IgD-negative memory B cell (primary cell): Measurements from ENCODE around the gene FAM25A. TPM values are rescaled to one million over a fixed set of nuclear protein-coding genes. Genes with fewer than 3 reads are reported as not detected.
"Not testable (repeated sequence)": the region's sequence is repeated elsewhere in the genome, so short reads cannot be mapped to it uniquely, and the experiment has no call there.

Source experiments
- H3K27ac Mint-ChIP-seq, 3 donors: one replicate each; pipeline ENCODE4 v1.8.0; 2020 to 2022; ENCODE audit warnings: mild to moderate bottlenecking in 3 of 3, mixed read lengths in 3 of 3, moderate library complexity in 1 of 3
- H3K27me3 Mint-ChIP-seq: one replicate; pipeline ENCODE4 v1.8.0; 2021; ENCODE audit warnings: mixed read lengths
- H3K36me3 Mint-ChIP-seq: one replicate; pipeline ENCODE4 v1.8.0; 2020; ENCODE audit warnings: mild to moderate bottlenecking, mixed read lengths
- H3K4me1 Mint-ChIP-seq, 3 donors: one replicate each; pipeline ENCODE4 v1.8.0; 2020 to 2022; ENCODE audit warnings: mixed read lengths in 3 of 3, mild to moderate bottlenecking in 1 of 3
- H3K4me3 Mint-ChIP-seq, 4 donors: one replicate each; pipeline ENCODE4 v1.8.0; 2020 to 2022; ENCODE audit warnings: mild to moderate bottlenecking in 4 of 4, mixed read lengths in 4 of 4, moderate library complexity in 3 of 4
- H3K9me3 Mint-ChIP-seq, 3 donors: one replicate each; pipeline ENCODE4 v1.8.0; 2020 to 2021; ENCODE audit warnings: mixed read lengths in 3 of 3, mild to moderate bottlenecking in 1 of 3
- polyA plus RNA-seq: library from polyadenylated mRNA; unstranded; fragments of 300-500 nt; fragmentation: Illumina TruSeq; gene quantifications from one replicate; pipeline ENCODE4 v1.2.3, GENCODE V29; 2021

Gene FAM25A
- polyA plus RNA-seq = not detected

DNA sequence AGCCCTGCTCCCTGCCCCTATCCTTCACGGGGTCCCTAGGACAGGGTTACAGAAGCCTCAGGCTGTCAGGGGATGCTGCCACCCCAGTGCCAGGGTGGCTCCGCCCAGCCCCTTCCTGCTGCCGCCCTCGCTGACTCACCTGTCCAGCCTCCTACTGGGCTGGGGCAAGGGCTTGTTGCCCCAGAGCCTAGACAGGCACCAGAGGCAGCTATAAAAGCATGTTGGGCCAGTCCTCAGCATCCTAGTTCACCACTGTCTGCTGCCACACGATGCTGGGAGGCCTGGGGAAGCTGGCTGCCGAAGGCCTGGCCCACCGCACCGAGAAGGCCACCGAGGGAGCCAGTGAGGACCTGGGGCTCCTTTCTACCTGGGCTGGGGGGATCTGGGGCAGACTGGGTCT is at the start of gene FAM25A:
TSS of gene FAM25A (plus strand) at position 239 of the 400 bp plus-strand sequence. CDS start at position 270, 31 bp downstream.
- not testable (repeated sequence) for H3K4me3 Mint-ChIP-seq, H3K4me1 Mint-ChIP-seq, H3K27me3 Mint-ChIP-seq, H3K9me3 Mint-ChIP-seq, H3K27ac Mint-ChIP-seq, H3K36me3 Mint-ChIP-seq

GRCh38 chr10:86970982-86971231 is 49.2 kb upstream of the FAM25A start:
- Mint-ChIP-seq H3K9me3 (no peaks in the 10 kb centered on the region), H3K27ac (peak overlapping the region; percentile 47 to 90 (median 90))

GRCh38 chr10:86971232-86971991 is 48.7 kb upstream of the FAM25A start:
- Mint-ChIP-seq H3K4me3 (peak overlapping the region; percentile 82 to 97 (median 88)), H3K27ac (peak overlapping the region; percentile 84 to 96 (median 95)), H3K9me3 (no peaks in the 10 kb centered on the region), H3K36me3 (no peaks in the 10 kb centered on the region), H3K27me3 (peaks cover 5% of the 10 kb centered on the region), H3K4me1 (peaks cover 3 to 14% (median 10%) of the 10 kb centered on the region in 3 donors)

More at GRCh38 chr10:86970982-86971231, 49.2 kb upstream of the FAM25A start:
- Mint-ChIP-seq H3K36me3 (no peaks in the 10 kb centered on the region), H3K27me3 (peaks cover 5% of the 10 kb centered on the region), H3K4me3 (peak overlapping the region; percentile 72 to 97 (median 88)), H3K4me1 (peaks cover 5 to 18% (median 15%) of the 10 kb centered on the region in 3 donors)

DNA sequence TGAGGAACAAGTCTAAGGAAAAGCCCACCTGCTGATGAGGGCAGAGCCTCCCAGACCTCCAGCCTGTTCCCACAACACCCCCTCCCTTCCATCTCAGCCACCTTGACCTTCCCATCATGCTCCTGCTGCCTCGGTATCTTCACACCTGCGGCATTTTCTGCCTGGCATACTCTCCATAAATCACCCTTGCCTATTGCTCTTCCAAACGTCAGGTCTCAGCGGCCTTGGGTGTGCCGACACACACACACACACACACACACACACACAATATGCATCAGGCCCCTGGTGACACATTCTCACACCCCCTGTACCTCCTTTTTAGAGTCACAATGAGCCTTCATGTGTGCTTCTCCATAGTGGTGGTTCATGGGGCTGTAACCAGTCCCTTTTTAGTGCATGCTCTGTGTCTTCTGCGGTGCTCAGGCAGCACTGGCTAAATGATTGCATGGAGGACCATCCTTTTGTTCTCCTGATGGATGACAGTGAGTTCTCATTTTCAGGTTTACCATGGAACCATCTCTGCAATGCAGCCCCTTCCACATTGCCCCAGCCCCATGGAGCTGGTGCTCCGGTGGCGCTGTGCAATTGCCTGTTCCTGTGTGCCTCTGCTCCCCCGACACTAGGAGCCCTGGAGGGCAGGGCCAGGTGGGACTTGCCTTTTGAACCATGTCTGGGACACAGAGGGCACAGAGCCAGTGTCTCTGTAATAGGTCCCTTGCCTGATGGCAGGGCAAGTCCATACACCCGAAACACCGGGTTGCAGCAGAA is 47.3 kb upstream of the FAM25A start:
- Mint-ChIP-seq H3K4me3 (peak overlapping the region in 3 of 4 donors; percentile 13 to 83 (median 25)), H3K9me3 (no peaks in the 10 kb centered on the region), H3K27me3 (peaks cover 7% of the 10 kb centered on the region)

GRCh38 chr10:86974484-86974883 is 45.6 kb upstream of the FAM25A start:
- Mint-ChIP-seq H3K4me1 (peaks cover 0 to 9% (median 5%) of the 10 kb centered on the region in 3 donors), H3K4me3 (no peak overlapping the region), H3K27ac (peak overlapping the region in 1 of 3 donors; percentile 7), H3K36me3 (no peaks in the 10 kb centered on the region), H3K9me3 (no peaks in the 10 kb centered on the region), H3K27me3 (peaks cover 2% of the 10 kb centered on the region)

More for the DNA sequence above, 47.3 kb upstream of the FAM25A start:
- Mint-ChIP-seq H3K27ac (peak overlapping the region in 2 of 3 donors; percentile 88 to 96), H3K4me1 (peaks cover 0 to 9% (median 5%) of the 10 kb centered on the region in 3 donors), H3K36me3 (no peaks in the 10 kb centered on the region)

DNA sequence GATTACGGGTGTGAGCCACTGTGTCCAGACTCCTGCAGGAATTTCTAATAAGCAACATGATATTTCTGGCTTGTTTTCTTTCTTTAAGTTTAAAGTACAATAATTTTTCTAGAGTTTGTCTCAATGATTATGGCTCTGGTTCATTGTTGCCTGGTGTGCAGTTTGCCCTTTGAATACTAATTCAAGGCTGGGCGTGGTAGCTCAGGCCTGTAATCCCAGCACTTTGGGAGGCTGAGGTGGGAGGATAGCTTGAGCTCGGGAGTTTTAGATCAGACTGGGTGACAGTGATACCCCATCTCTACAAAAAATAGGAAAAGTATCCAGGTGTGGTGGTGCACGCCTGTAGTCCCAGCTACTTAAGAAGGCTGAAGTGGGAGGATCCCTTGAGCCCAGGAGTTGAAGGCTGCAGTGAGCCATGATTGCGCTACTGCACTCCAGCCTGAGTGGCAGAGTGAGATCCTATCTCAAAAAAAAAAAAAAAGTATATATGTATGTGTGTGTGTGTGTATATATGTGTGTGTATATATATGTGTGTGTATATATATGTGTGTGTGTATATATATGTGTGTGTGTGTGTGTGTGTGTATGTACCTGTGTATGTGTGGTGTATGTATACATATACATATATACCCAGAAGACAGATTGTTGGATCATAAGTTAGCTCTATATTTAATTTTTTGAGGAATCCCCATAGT is 43.6 kb upstream of the FAM25A start:
- Mint-ChIP-seq H3K36me3 (no peaks in the 10 kb centered on the region), H3K4me1 (peaks cover 0 to 5% (median 4%) of the 10 kb centered on the region in 3 donors), H3K27ac (no peak overlapping the region), H3K27me3 (peaks cover 2% of the 10 kb centered on the region), H3K4me3 (no peak overlapping the region), H3K9me3 (peaks cover 0 to 2% (median 0%) of the 10 kb centered on the region in 3 donors)

DNA sequence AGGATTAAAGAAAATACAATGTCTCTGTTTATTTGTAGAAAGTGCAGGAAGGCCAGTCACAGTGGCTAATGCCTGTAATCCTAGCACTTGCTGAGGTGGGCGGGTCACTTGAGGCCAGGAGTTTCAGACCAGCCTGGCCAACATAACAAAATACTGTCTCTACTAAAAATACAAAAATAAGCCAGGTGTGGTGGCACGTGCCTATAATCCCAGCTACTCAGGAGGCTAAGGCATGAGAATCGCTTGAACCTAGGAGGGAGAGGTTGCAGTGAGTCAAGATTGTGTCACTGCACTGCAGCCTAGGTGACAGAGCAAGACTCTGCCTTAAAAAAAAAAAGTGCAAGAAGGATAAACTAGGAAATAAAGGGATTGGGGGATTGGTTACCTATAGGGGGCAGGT is 41.6 kb upstream of the FAM25A start:
- H3K4me1 Mint-ChIP-seq, H3K27me3 Mint-ChIP-seq, H3K36me3 Mint-ChIP-seq, H3K27ac Mint-ChIP-seq, H3K4me3 Mint-ChIP-seq, H3K9me3 Mint-ChIP-seq: not testable (repeated sequence)

- Mint-ChIP-seq H3K4me1 (no peaks in the 10 kb centered on the region), H3K27ac (no peak overlapping the region), H3K4me3 (no peak overlapping the region), H3K27me3 (peaks cover 2% of the 10 kb centered on the region), H3K9me3 (peaks cover 0 to 2% (median 0%) of the 10 kb centered on the region in 3 donors), H3K36me3 (no peaks in the 10 kb centered on the region)
Measured at GRCh38 chr10:86979296-86979818, 40.7 kb upstream of the FAM25A start.

DNA sequence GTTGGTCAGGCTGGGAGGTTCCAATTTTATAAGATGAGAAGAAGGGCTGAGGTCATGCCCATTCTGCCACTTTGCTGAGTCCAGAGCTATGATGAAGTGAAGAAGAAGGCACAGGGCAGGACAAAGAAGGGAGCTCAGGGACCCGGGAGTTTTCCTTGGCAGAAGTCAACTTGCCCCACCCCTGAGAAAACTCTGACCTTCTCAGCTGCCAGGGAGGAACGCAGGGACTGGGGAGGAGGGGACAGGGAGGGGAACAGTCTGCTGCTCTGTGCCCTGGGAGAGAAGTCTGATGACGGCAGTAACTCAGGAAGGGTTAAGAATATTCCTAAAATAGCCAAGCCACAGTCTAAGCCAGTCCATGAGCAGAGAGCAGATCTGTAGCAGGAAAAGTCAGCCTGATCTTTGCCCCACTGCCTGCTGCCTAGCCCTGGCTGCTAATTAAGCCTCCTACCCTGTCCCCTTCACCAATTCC is 40.1 kb upstream of the FAM25A start:
- Mint-ChIP-seq H3K4me3 (no peak overlapping the region), H3K9me3 (peaks cover 0 to 2% (median 0%) of the 10 kb centered on the region in 3 donors), H3K36me3 (no peaks in the 10 kb centered on the region), H3K27me3 (peaks cover 2% of the 10 kb centered on the region), H3K27ac (no peak overlapping the region), H3K4me1 (no peaks in the 10 kb centered on the region)

DNA sequence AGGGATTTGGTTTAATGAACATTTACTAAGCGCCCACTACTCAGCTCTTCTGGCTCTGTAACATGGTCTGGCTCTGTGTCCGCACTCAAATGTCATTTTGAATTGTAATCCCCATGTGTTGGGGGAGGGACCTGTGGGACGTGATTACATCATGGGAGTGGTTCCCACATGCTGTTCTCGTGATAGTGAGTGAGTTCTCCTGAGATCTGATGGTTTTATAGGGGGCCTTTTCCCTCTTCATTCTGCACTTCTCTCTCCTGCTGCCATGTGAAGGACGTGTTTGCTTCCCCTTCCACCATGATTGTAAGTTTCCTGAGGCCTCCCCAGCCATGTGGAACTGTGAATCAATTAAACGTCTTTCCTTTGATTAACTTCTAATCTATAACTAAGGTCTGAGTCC is 39.1 kb upstream of the FAM25A start:
- not testable (repeated sequence) for H3K9me3 Mint-ChIP-seq, H3K36me3 Mint-ChIP-seq

GRCh38 chr10:86981716-86982115 is 38.4 kb upstream of the FAM25A start:
- Mint-ChIP-seq H3K4me1 (no peaks in the 10 kb centered on the region), H3K9me3 (peaks cover 0 to 2% (median 0%) of the 10 kb centered on the region in 3 donors), H3K27ac (no peak overlapping the region), H3K4me3 (no peak overlapping the region), H3K27me3 (peaks cover 2% of the 10 kb centered on the region), H3K36me3 (no peaks in the 10 kb centered on the region)

More for the DNA sequence above, 39.1 kb upstream of the FAM25A start:
- H3K4me3 Mint-ChIP-seq, H3K4me1 Mint-ChIP-seq, H3K27me3 Mint-ChIP-seq, H3K27ac Mint-ChIP-seq: not testable (repeated sequence)

GRCh38 chr10:86984498-86984897 is 35.6 kb upstream of the FAM25A start:
- not testable (repeated sequence) for H3K4me3 Mint-ChIP-seq, H3K9me3 Mint-ChIP-seq, H3K36me3 Mint-ChIP-seq, H3K27me3 Mint-ChIP-seq, H3K27ac Mint-ChIP-seq, H3K4me1 Mint-ChIP-seq

GRCh38 chr10:86988520-86988919 is 31.6 kb upstream of the FAM25A start:
- Mint-ChIP-seq H3K9me3 (no peaks in the 10 kb centered on the region), H3K4me1 (no peaks in the 10 kb centered on the region), H3K36me3 (peaks cover 2% of the 10 kb centered on the region), H3K27ac (no peak overlapping the region), H3K27me3 (peaks cover 10% of the 10 kb centered on the region), H3K4me3 (no peak overlapping the region)

DNA sequence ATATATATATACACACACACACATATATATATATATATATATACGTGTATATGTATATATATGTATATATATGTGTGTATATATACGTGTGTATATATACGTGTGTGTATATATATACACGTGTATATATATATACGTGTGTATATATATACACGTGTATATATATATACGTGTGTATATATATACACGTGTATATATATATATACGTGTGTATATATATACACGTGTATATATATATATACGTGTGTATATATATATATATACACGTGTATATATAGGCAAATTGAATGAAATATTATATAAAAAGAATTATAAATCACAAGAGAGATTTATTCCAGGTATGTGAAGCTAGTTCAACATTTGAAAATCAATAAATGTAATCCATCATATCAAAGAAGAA is 28.7 kb upstream of the FAM25A start:
- not testable (repeated sequence) for H3K9me3 Mint-ChIP-seq, H3K4me1 Mint-ChIP-seq, H3K4me3 Mint-ChIP-seq, H3K27ac Mint-ChIP-seq, H3K27me3 Mint-ChIP-seq, H3K36me3 Mint-ChIP-seq

GRCh38 chr10:86992456-86992855 is 27.6 kb upstream of the FAM25A start:
- H3K4me1 Mint-ChIP-seq = no peaks in the 10 kb centered on the region
- peaks cover 2% of the 10 kb centered on the region for H3K36me3 Mint-ChIP-seq
- H3K27ac Mint-ChIP-seq = no peak overlapping the region
- no peaks in the 10 kb centered on the region for H3K9me3 Mint-ChIP-seq
- H3K4me3 Mint-ChIP-seq = no peak overlapping the region
- H3K27me3 Mint-ChIP-seq = peaks cover 10% of the 10 kb centered on the region
